Lung (tissue), 12 donors: ENCODE results near the gene DRC3. TPM values are rescaled to one million over a fixed set of nuclear protein-coding genes. Genes with fewer than 3 reads are reported as not detected.

ENCODE experiments used
- ATAC-seq: fragments of 200-7000 bp; cut with Tn5 transposase; one replicate; pipeline ENCODE4 v1.9.1; 2020; ENCODE audit warnings: moderate number of reproducible peaks; ENCODE audit not compliant: insufficient read depth, low FRiP score
- DNase-seq, 3 donors: peaks; one replicate each; pipeline ENCODE4 v3.0.0-alpha.2; 2013 to 2017
- H3K27ac ChIP-seq, 2 donors: one replicate each; pipeline ENCODE4 v1.5.1; 2013; ENCODE audit warnings: mild to moderate bottlenecking in 2 of 2, moderate library complexity in 2 of 2, control low read depth in 1 of 2, inconsistent platforms in 1 of 2, low read depth in 1 of 2, low read length in 1 of 2
- H3K27me3 ChIP-seq, 3 donors: one replicate each; pipeline ENCODE4 v1.5.1; 2013; ENCODE audit warnings: low read length in 2 of 3; ENCODE audit not compliant: control insufficient read depth in 3 of 3, insufficient read depth in 3 of 3
- H3K36me3 ChIP-seq, 4 donors: one replicate each; pipeline ENCODE4 v1.5.1; 2013; ENCODE audit warnings: low read length in 4 of 4, mild to moderate bottlenecking in 1 of 4, moderate library complexity in 1 of 4; ENCODE audit not compliant: control insufficient read depth in 4 of 4, insufficient read depth in 4 of 4
- H3K4me1 ChIP-seq, 5 donors: one replicate each; pipeline ENCODE4 v1.5.1; 2013; ENCODE audit warnings: low read length in 5 of 5, mild to moderate bottlenecking in 2 of 5, moderate library complexity in 1 of 5; ENCODE audit not compliant: control insufficient read depth in 5 of 5, insufficient read depth in 5 of 5
- H3K4me3 ChIP-seq: one replicate; pipeline ENCODE4 v1.5.1; 2013; ENCODE audit warnings: mild to moderate bottlenecking, control low read depth, moderate library complexity
- H3K9ac ChIP-seq, 2 donors: one replicate each; pipeline ENCODE4 v1.5.1; 2013; ENCODE audit warnings: low read length in 2 of 2, control low read depth in 1 of 2; ENCODE audit not compliant: insufficient read depth in 1 of 2
- H3K9me3 ChIP-seq, 4 donors: one replicate each; pipeline ENCODE4 v1.5.1; 2013; ENCODE audit warnings: low read length in 3 of 4, mild to moderate bottlenecking in 1 of 4, moderate library complexity in 1 of 4; ENCODE audit not compliant: control insufficient read depth in 4 of 4, insufficient read depth in 3 of 4
- CTCF ChIP-seq: IDR thresholded peaks from 2 replicates; pipeline ENCODE4 v1.5.1; 2012; ENCODE audit warnings: mild to moderate bottlenecking; ENCODE audit errors: control extremely low read depth, extremely low read depth
- WGBS, 2 donors: extraction: QIAGEN DNeasy Blood & Tissue Kit; methylation state at CpG; one replicate each; pipeline ENCODE4 v1.1.7; 2013; 5-methylcytosine and 5-hydroxymethylcytosine counted together
- polyA plus RNA-seq, 2 donors: library from polyadenylated mRNA; stranded (reverse); fragments of 200-250 nt; gene quantifications; one replicate each; pipeline ENCODE4 v1.2.1, GENCODE V29; 2013
- total RNA-seq, 2 donors: library from RNA; depleted of rRNA in 1 of 2; stranded (reverse); fragments of >200 nt in 1 of 2; gene quantifications; one replicate each; pipeline ENCODE4 v1.2.1, GENCODE V29; 2014 to 2021
- donor health status: control.
- donor health status: control.
- donor health status: Bipolar disorder and iron deficiency.
- donor health status: healthy.
- donor health status: DM: yes; HTN: yes; CAD: no.

The DRC3 gene
- total and polyA plus RNA-seq, 4 donors: 6.6 to 29.5 (median 13.5) TPM

GRCh38 chr17:18006495-18007239, 34.0 kb downstream of the DRC3 start:
- Histone ChIP-seq H3K9ac (no peak overlapping the region), H3K9me3 (no peaks in the 10 kb centered on the region), H3K27ac (no peak overlapping the region), H3K36me3 (peaks cover 0 to 26% (median 4%) of the 10 kb centered on the region in 4 donors), H3K27me3 (no peaks in the 10 kb centered on the region), H3K4me1 (no peaks in the 10 kb centered on the region), H3K4me3 (no peak overlapping the region)
- ATAC-seq (no peak), DNase-seq (no peak)
- TF ChIP-seq CTCF: no peak
- WGBS, 2 donors: 85% methylated on average over 30 to 31 of the region's 31 CpGs

DNA sequence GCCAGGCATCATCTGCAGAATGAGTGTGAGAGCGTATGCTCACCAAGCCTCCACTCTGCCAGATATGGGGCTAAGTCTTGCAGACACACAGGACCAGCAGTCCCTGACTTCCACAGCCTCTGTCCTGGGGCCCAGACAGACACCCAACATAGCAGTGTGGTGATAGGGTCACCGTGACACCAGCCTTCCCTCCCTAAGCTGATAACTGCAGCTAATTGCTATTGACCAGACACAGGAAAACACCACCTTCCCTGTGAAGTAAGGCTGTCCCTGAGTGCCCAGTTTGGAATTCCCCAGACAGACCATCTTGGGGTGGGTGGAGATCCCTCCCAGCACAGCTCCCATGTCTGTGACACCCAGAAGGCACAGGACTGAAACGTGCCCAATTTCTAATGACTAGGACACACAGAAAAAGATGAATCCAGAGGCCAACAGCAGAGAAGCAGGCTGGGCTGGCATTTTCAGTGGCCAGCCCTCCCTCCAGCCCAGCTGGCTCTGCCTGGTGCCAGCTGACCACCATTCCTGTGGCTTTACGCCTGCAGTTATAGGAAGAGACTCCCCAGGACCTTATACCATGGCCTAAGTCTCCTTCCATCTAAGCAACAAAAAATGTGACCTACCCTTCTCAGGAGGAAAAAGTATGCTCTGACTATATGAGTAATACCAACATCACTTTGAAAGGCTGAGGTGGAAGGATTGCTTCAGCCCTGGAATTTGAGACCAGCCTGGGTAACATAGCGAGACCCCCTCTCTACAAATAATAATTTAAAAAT, 36.0 kb downstream of the DRC3 start:
- H3K27ac ChIP-seq: no peak overlapping the region
- DNase-seq (no peak), ATAC-seq (no peak)
- H3K9me3 ChIP-seq: no peaks in the 10 kb centered on the region
- H3K27me3 ChIP-seq: no peaks in the 10 kb centered on the region
- H3K9ac ChIP-seq: no peak overlapping the region
- H3K4me3 ChIP-seq: no peak overlapping the region
- WGBS, 2 donors: 95% methylated on average over 5 of the region's 5 CpGs
- no peak for TF ChIP-seq CTCF
- peaks cover 0 to 26% (median 4%) of the 10 kb centered on the region in 4 donors for H3K36me3 ChIP-seq
- H3K4me1 ChIP-seq: no peaks in the 10 kb centered on the region

DNA sequence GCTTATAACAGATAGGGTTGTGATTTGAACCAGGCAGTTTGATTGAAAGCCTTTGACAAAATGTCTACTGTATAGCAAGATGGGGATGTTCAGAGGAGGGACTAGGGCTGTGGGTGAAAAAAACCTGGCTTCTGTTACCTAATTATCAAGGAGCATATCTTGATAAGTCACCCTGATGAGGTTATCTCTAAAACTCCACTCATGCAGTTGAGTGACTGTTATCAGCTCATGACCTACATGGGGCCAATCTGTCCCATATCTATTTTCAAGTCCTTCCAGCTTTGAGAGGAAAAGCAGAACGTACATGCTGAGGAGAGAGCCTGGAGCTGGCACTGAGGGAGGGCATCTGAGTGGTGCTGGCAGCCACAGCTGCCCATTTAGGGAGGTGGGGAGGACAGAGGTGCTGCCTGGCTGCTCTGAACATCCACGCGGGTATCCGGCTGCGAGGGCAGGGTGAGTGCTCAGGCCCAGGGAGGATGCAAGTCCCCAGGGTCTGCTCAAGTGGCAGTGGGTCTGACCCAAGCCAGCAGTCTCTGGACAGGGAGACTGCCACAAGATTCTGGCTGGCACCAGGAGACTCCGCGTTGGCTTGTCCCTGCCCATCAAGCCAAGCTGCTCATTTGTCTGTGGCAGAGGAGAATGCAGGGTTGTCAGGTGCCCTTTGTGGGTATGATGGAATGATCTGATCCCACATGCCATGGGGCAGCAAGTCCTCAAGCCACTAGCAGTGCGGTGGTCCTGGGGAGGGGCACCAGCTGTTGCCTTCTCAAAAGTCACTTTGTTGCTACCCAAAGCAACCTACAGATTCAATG, 37.2 kb downstream of the DRC3 start:
- no peaks in the 10 kb centered on the region for H3K9me3 ChIP-seq

More for the DNA sequence above, 37.2 kb downstream of the DRC3 start:
- no peaks in the 10 kb centered on the region for H3K27me3 ChIP-seq
- H3K4me3 ChIP-seq: no peak overlapping the region
- peaks cover 0 to 26% (median 4%) of the 10 kb centered on the region in 4 donors for H3K36me3 ChIP-seq
- no peak overlapping the region for H3K9ac ChIP-seq
- ATAC-seq (no peak), DNase-seq (no peak)
- no peak for TF ChIP-seq CTCF
- WGBS, 2 donors: 90 to 98% methylated on average over 8 of the region's 8 CpGs
- no peaks in the 10 kb centered on the region for H3K4me1 ChIP-seq
- H3K27ac ChIP-seq: no peak overlapping the region
